NCI-H2107 treated with DMSO at 0.1 percent for 48 hours (cell line): Measurements from ENCODE around the gene CX3CL1.
A peak's percentile ranks its signal among the peaks of the same experiment; 100 is the strongest.
"Not testable (repeated sequence)": the region's sequence is repeated elsewhere in the genome, so short reads cannot be mapped to it uniquely, and the experiment has no call there.

Experiments
- DNase-seq: peaks from one replicate; lab custom pipeline; 2025; ENCODE audit not compliant: unreplicated experiment; lab: John Stamatoyannopoulos, UW

Gene CX3CL1

GRCh38 chr16:57372372-57373116 lies at the start of gene CX3CL1:
Gene CX3CL1 (plus strand): TSS chr16:57372490. CDS start chr16:57372569, 79 bp downstream.
- DNase-seq = peak; percentile 38

GRCh38 chr16:57324749-57325148 lies 47.5 kb upstream of the CX3CL1 start:
- DNase-seq = no peak

- no peak for DNase-seq
These were observed 46.8 kb upstream of the CX3CL1 start for GRCh38 chr16:57325458-57325857.

- no peak for DNase-seq
These were observed 42.5 kb upstream of the CX3CL1 start for GRCh38 chr16:57329718-57330327.

- no peak for DNase-seq
These were observed 40.9 kb upstream of the CX3CL1 start for GRCh38 chr16:57331355-57331754.

GRCh38 chr16:57333402-57333801 lies 38.9 kb upstream of the CX3CL1 start:
- no peak for DNase-seq

GRCh38 chr16:57335366-57335765 lies 36.9 kb upstream of the CX3CL1 start:
- DNase-seq = no peak

GRCh38 chr16:57341062-57341440 lies 31.2 kb upstream of the CX3CL1 start:
- DNase-seq = no peak

GRCh38 chr16:57341441-57342303 lies 30.6 kb upstream of the CX3CL1 start:
- DNase-seq = peak; percentile 6

GRCh38 chr16:57342606-57343005 lies 29.7 kb upstream of the CX3CL1 start:
- DNase-seq = not testable (repeated sequence)

- no peak for DNase-seq
These were observed 29.1 kb upstream of the CX3CL1 start for GRCh38 chr16:57343221-57343620.

GRCh38 chr16:57344094-57344493 lies 28.2 kb upstream of the CX3CL1 start:
- not testable (repeated sequence) for DNase-seq

GRCh38 chr16:57345021-57345420 lies 27.3 kb upstream of the CX3CL1 start:
- no peak for DNase-seq

GRCh38 chr16:57345666-57346204 lies 26.6 kb upstream of the CX3CL1 start:
- DNase-seq = no peak

GRCh38 chr16:57347858-57348257 lies 24.4 kb upstream of the CX3CL1 start:
- DNase-seq = no peak

- no peak for DNase-seq
These were observed 24.0 kb upstream of the CX3CL1 start for GRCh38 chr16:57348327-57348726.

- no peak for DNase-seq
These were observed 22.9 kb upstream of the CX3CL1 start for GRCh38 chr16:57349212-57350031.

- no peak for DNase-seq
These were observed 19.6 kb upstream of the CX3CL1 start for GRCh38 chr16:57352636-57353047.

GRCh38 chr16:57354311-57354710 lies 18.0 kb upstream of the CX3CL1 start:
- DNase-seq = no peak

- DNase-seq = no peak
These were observed 16.3 kb upstream of the CX3CL1 start for GRCh38 chr16:57355898-57356414.
